Activated CD4-positive, alpha-beta T cell treated with anti-CD3 and anti-CD28 coated beads, Interleukin-10, Interleukin-2, amounts not matched to agents 100 ng/mL and 50 ng/mL, durations not matched to agents 16 hours and 8 hours (primary cell): ENCODE data around the gene NME3.
A peak's percentile ranks its signal among the peaks of the same experiment; 100 is the strongest.
"Not testable (repeated sequence)": the region's sequence is repeated elsewhere in the genome, so short reads cannot be mapped to it uniquely, and the experiment has no call there.

Experiments
- DNase-seq: peaks from one replicate; pipeline ENCODE4 v3.0.0-alpha.2; 2020

NME3 gene

DNA sequence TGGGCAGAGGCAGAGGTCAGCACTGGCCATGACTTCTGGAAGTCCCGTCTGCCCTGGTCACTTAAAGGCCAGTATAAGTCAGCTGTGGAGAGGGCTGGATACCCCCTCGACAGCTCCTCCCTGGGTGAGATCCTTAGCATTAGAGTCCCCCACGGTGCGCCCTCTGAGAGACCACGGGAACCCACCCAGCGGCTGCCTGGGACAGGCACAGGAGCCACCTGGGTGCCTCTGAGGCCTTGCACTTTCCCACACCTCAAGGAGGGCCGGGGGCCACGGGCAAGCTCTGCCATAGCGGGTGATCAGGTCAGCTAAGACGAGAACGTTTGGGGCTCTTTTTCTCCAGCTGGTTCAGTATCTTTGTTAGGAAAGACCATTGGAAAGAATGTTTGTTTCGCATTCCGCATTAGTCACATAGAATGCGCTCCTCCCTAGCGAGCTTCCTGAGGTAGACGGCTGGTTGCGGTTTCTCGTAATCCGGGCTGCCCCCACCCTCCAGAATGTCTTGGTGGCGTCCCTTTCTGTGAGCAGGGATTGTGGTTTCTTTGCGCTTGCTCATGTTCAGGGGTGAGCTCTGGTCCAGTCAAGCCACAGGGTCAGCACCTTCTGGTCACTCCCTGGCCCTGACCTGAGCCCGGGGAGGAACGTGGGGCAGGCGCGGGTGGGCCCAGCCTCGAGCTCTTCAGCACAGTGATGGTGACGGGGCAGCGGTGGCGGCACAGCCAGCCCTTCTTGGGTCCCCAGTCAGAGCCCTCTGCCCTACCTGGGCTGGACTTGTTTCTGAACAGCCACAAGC lies 25.2 kb downstream of the NME3 start:
- no peak for DNase-seq

- no peak for DNase-seq
These were observed 26.0 kb downstream of the NME3 start for GRCh38 chr16:1745181-1745899.

- no peak for DNase-seq
These were observed 27.0 kb downstream of the NME3 start for GRCh38 chr16:1744338-1744840.

GRCh38 chr16:1743376-1744337 lies 27.7 kb downstream of the NME3 start:
- DNase-seq, result no peak

GRCh38 chr16:1741553-1742165 lies 29.7 kb downstream of the NME3 start:
- no peak for DNase-seq

DNA sequence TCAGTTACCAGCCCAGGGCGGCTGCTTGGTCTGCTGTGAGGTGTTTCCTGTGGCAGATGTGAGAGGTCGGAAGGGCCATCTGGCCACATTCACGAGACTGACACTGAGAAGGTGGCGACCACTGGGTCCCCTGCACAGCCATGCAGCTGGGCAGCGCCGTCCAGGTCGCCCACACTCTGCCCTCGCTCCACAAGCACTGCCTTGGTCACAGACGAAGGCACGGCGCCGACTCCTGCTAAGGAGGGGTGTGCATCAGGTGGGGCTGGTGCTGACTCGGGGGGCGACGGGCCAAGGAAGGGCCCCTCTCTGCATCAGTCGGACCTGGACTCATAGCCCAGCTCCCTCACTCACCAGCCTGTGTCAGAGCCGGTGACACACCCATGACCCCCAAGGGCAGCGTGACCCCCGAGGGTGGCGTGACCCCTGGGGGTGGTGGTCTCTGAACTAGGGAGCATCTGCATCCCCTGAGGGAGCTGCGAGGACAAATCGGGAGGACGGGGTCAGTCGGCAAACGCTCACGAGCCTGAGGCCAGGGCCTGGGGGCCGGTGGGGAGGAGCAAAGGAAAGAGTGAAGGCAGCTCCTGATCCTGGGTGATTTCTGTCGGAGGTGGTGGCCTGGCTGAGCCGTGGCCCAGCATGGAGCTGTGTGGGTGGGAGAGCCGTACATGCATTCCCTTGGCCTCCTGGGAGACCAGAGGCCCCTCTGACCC lies 30.4 kb downstream of the NME3 start:
- no peak for DNase-seq

GRCh38 chr16:1740234-1740633 lies 31.1 kb downstream of the NME3 start:
- no peak for DNase-seq

GRCh38 chr16:1734816-1735215 lies 36.5 kb downstream of the NME3 start:
- no peak for DNase-seq

DNA sequence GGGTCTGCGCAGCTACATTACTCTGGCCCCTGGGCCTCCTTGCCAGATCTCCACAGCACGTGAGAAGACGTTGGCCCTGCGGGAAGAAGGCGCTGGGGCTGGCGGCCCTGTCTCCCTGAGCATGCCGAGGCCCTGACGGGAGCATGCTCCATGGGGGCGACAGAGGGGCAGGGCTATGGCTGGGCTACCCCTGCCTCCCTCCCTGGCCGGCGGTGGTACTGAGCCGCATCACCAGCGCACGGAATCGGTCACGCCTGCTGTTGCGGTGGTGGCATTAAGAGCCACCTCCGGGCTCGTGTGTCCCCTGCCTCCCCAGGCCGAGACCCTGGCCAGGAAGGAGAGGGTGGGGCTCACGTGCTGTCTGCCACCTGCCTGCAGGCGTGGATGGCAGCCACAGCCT lies 37.2 kb downstream of the NME3 start:
- no peak for DNase-seq

GRCh38 chr16:1732551-1732987 lies 38.8 kb downstream of the NME3 start:
- DNase-seq, result not testable (repeated sequence)

- DNase-seq, result no peak
These were observed 39.3 kb downstream of the NME3 start for GRCh38 chr16:1732071-1732470.

DNA sequence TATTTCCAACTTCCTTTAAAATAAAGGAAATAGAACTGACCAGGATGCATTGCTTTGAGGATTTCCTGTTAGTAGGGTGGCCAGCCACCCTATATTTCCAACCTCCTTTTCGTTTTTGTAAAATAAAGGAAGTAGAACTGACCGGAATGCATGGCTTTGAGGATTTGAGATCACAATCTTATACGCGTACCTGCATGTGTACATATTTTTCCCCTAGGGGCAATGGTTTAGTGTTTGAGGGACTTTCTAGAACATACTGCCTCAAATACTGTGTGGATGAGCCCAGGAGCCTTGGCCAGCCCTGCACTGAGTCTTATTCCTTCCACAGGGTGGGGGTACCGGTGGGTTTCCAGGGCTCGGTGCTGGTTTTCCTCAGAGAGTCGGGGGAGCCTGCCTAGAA lies 39.7 kb downstream of the NME3 start:
- DNase-seq, result no peak

DNA sequence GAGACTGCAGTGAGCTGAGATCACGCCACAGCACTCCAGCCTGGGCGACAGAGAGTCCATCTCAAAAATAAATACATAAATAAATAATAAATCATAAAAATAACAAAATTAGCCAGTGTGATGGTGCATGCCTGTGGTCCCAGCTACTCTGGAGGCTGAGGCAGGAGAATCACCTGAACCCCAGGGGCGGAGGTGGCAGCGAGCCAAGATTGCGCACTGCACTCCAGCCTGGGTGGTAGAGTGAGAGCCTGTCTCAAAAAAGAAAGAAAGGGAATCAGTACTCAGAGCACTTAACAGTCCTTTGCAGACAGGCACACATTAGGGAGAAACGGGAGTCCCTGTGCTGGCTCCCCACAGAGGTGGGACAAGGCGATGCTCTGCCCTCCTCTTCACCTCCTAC lies 40.3 kb downstream of the NME3 start:
- no peak for DNase-seq

- DNase-seq, result no peak
These were observed 41.9 kb downstream of the NME3 start for GRCh38 chr16:1729445-1729844.

DNA sequence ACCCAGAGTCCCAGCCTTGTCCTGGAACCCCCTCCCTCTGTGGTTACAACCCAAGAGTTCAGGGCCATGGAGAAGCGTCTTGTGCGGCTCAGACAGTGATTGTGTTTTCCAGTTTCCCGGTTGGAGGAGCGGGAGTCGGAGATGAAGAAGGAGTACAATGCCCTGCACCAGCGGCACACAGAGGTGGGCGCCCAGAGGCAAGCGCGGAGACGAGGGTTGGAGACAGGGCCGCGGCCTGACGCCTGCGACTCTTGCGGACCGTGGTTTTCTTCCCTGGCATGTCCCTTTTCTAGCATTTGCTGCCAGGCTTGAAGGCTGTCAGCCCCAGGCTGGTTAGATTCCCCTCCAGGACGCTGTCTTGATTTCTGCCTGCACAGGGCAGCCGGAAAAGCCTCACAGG lies 42.3 kb downstream of the NME3 start:
- no peak for DNase-seq

DNA sequence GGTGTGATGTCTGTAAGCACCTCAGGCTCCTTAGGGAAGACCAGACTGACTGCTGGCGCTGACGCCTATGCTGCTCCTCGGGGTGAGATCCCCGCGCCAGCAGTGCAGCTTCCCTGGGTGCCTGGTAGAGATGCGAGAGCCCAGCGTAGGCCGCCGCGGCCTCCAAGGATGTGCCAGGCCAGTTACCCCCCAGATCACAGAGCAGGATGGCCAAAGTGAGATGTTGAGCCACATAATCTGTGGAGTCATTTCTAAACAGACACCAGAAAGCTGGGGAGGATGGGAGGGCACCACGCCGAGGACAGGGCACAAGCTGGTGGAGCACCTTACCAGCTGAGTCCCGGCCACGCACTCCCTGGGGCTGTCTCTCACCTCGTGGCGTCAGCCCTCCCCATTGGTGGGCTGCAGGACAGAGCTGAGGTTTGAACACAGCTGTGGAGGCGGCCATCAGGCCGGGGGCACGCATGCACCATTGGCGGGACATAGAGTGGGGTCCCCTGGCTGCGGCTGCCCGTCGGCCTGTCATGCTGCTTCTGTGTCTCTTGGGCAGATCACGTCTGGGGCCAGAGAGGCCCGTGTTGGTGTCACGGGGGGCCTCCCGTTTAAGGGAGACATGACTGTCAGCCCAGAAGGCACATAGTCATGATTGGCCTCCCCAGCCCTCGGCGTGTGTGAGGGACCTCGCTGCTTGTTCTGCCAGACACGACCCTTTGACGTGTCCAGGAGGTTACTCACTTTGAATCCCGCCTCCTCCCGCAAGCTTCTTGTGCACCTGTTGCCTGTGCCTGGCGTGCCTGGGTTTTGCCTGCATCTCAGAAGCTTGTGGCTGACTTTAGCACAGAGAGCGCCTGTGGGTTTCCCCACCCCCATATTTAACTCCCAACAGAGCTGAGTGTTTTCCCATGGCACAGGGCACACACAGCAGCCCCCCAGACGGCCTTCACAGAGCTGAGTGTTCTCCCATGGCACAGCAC lies 43.4 kb downstream of the NME3 start:
- DNase-seq, result no peak

DNA sequence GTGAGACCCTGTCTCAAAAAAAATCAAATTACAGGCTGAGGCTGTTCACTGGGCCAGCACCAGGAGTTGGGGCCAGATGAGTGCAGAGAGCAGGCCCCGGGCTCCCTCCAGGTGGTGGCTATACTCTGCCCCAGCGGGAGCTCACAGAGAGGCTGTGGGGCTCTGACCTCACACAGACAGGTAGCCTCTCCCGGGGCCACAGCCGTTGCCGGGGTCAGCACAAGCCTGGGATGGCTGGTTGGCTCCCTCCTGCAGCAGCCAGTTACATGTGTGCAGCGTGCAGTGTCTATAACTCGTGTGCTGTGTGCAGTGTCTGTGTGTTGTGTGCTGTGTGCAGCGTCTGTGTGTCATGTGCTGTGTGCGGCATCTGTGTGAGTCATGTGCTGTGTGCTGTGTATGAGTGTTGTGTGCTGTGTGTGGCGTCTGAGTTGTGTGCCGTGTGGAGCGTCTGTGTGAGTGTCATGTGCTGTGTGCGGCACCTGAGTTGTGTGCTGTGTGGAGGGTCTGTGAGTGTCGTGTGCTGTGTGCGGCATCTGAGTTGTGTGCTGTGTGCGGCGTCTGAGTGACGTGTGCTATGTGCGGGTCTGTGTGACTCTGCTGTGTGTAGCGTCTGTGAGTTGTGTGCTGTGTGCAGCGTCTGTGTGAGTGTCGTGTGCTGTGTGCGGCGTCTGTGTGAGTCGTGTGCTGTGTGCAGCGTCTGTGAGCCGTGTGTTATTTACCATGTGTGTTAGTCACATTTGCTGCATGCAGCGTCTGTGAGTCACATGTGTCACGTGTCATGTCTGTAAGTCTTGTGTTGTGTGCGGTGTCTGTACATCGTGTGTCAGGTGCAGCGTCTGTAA lies 44.5 kb downstream of the NME3 start:
- DNase-seq, result no peak

DNA sequence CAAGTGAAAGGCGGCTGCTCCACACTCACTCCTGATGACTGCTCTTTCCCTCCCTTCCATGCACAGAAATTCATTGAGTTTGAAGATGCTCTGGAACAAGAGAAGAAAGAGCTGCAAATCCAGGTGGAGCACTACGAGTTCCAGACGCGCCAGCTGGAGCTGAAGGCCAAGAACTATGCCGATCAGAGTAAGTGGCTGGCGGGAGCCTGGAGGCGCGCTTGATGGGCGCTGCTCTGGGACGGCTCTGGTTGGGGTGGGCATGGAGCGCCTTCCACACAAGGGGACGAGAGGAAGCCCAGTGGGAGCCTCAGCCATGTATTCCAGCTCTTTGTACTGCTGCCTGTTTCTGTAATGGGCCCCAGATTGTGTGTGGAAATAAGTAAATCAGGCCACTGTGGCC lies 46.9 kb downstream of the NME3 start:
- no peak for DNase-seq

DNA sequence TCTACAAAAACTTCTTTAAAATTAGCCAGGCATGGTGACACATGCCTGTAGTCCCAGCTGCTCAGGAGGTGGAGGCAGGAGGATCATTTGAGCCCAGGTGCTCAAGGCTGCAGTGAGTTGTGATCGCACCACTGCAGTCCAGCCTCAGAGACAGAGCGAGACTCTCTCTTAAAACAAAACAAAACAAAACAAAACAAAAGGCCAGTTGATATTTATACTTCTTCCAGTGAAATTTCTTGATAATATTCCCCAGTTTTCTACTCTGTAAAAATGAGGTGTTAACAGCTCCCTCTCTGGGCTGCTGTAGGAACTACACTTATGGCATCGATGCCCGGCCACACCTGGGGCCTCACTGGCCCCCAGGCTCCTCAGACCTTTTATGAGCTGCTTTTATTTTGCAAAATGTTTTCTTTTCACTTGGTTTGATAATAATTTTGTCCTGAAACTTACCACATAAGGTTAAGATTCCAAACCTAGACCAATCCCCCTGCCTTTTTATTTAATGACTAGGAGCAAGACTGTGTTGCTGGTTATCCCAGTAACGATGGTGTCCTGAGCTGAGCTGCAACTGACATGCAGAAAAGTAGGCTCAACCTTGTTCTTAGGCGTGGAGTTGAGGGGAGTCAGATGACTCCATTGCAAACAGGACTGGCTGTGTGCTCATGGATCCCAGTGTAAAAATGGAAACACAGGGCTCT lies 47.7 kb downstream of the NME3 start:
- DNase-seq, result peak; percentile 41
